ENCODE results near the gene CABCOCO1.
"Not testable (repeated sequence)": the region's sequence is repeated elsewhere in the genome, so short reads cannot be mapped to it uniquely, and the experiment has no call there.

CABCOCO1 gene

DNA sequence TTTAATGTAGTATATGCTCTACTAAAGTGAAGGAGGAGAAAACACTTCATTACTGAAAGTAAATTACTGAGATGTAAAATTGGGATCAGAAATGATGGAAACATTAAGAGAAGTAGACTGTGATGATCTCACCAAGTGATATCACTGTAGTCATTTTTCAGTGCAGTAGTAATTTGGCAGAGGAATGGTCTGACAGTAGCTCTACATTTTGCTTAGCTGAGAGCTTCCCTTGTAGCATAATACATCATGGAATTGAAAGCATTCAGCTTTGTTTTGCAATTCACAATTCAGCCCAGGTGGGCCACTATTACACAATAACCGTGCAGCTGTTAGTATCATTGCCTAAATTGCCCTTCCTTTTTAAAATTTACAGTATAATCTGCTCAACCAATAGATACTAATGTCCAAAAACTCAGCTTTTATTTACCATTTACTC lies 19.4 kb upstream of the CABCOCO1 start:
- DNase-seq: no peak

DNA sequence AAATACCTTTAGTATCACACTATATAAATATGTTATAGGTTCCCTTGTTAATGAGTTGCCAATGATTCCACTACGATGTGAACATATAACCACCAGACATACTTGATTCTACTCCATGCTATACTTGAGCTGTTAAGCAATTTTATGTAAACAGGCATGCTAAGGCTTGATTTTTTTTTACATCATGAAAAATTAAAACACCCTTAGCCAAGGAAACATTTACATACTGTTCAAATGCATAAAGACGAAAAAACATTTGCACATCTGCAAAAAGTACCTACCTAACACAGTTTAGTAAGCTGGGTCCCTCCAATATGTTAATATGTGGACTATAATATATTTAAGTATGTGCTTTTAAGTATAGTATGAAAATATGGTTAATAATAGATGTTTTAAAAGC lies 9.0 kb upstream of the CABCOCO1 start:
- DNase-seq: no peak

DNA sequence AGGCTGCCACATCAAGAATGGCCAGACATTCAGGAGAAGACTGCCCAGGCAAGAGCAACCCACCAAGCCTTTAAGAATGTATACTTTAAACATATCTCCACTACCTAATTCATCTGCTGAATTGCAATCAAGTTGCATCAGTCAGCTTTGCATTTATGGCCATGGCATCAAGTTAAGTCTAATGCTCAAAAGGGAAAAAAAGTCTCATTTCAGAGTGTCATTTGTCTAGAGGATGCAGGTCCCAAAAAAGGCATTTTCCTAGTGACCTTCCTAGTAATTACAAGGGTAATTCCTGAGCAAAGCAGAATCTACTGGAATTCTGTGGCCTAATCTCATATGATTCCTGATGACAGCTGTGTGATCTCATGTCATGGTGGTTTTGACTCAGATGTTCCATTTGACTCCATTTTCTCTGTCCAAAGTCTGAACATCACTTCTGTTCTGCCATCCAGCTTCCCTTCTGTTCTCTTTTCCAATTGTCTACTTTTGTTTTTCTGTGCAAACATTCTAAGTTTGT lies 7.3 kb upstream of the CABCOCO1 start:
- DNase-seq: no peak

DNA sequence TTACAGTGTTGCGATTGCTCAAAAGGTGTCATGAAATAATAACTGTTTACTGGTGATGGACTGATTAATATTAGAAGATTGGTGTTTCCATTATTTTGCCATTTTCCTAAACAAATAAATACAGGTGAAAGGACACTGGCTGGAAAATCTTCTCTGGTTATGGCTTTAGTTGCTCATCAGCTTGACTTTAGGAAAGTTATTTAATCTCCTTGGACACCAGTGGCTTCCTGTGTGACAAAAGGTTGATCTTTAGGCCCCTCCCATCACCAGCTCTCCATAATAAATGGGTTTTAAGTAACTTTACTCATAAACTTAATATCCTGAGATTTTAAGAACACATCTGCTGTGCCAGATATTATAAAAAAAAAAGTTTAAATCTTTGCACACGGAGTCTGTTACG lies 737 bp downstream of the CABCOCO1 start:
- DNase-seq: no peak

DNA sequence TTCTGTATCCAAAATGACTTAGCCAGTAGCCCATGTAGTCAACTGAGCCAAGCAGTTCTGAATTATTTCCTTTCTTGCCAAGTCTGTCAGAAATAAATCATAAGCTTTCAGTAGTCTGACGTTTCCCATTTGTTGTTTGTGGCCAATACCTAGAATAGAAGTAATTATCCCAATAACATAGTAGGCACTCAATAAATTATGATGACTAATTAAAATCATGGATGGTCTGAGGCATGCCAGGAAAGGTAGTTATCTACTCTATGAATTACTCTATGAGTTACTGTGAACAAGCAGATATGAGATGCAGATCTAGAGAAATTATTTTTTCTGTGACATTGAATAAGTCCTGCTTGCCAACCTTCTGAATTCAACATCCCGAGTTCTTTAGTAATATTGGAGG lies 2.3 kb downstream of the CABCOCO1 start:
- no peak for DNase-seq

DNA sequence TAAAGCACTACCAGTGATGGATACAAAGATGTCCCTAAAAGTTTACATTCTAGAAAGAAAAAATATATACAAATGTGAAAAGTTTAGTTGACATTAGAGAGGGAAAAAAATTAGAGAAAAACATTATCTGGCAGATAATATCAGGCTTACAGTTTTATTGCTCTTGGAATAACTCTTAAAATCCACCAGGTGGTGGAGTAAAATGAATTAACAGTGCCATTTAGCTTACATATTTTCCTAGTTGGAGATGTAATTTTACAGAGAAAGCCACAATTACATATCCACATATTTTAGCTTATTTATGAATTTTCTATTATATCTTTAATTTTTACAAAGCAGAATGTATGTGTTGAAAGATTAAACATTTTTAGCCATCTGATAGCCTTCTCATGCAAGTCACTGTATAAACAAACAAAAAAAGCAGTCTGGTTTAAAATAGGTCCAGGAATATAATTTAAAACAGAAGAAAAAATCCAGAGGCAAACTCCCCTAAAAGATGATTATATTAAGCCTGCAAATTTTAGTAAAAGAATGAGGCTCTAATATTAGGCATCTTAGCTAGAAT lies 6.5 kb downstream of the CABCOCO1 start:
- DNase-seq: no peak

DNA sequence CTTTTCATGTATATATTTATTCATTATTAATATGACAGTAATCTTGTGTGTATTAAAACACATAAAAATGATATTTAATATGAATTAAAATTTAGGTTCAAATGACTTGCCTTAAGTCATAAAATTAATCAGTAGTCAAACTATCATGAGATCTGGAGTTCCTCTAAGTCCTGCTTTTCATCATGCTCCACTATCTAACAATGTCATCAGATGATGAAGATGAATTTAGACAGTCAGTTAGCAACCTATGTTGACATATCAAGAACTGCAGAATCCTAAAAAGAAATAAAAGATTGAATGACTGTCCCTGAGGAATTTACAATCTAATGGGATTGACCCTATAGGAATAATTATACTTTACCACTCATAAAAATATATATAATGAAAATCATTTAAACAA lies 7.1 kb downstream of the CABCOCO1 start:
- DNase-seq: no peak

DNA sequence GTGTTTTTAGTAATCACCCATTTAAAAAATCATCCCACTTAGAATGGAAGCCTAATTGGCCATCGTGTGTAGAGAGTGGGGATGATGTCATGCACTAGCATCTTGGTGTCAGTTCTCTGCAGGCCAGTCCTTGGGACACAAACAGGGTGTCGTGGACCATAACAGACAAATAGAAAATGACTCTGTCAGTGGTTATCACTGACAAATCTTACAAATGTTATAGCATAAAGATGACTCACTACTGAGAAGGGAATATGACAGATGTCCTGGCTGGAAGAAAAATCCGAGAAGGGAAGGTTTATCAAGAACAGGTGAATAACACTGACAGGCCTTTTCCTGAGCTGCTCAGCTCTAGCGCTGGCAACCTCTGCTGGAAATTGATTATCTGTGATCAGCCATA lies 10.6 kb downstream of the CABCOCO1 start:
- DNase-seq: no peak

DNA sequence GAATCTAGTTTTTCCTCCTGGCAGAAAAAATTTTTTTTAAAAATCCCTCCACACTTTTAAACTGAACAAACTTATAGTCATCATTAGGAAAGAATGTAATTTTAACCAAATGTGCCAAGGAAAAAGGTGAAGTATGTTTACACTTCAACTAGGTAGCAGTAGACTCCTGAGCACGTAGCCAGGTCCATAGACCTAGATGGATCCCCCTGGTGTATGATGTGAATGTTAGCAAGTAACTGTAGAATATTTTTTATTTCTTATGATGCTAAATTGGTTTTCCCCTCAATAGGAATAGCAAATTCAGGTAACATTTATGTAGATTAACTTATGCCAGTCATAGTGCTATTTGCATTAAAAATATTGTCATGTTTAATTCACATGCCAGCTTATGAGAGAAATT lies 19.6 kb downstream of the CABCOCO1 start:
- DNase-seq: no peak

DNA sequence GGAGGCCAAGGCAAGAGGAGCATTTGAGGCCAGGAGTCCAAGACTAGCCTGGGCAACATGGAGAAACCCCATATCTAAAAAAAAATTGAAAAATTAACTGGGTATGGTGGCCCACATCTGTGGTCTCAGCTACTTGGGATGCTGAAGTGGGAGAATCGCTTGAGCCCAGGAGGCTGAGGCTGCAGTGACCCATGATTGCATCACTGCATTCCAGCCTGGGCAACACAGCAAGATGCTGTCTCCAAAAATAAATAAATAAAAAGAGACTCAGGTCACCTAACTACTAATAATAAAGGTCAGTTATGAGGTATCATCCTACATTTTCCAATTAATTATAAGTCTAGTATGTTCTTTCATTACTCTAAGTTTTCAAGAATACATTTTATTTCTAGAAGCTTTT lies 20.6 kb downstream of the CABCOCO1 start:
- DNase-seq: no peak

DNA sequence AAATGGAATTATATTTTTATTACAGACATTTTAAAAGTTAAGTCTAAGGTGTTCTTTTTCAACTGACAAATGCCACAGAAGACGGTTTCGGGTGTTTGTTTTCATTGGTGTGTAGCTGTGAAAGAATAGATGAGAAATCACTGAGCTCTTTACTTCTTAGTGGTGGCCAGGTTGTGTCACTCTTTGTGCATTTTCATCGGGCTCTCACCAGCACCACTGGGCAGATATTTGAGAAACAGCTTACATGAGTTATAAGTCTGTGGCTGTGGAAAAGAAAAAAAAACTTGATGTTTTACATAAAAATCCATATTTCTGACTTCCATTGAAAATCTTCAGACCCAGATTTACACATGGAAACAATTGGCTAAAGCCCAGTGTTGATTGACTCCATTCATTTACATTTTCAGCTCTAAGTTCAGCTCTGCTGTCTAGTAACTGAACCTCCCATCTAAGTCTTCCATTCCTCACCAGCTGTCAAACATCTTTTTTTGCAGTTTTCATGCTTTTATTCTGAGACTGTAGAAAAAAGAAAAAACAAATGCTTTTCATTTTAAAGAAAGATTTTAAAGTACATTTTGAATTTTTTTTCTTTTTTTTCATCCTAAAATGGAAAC lies 22.3 kb downstream of the CABCOCO1 start:
- no peak for DNase-seq

DNA sequence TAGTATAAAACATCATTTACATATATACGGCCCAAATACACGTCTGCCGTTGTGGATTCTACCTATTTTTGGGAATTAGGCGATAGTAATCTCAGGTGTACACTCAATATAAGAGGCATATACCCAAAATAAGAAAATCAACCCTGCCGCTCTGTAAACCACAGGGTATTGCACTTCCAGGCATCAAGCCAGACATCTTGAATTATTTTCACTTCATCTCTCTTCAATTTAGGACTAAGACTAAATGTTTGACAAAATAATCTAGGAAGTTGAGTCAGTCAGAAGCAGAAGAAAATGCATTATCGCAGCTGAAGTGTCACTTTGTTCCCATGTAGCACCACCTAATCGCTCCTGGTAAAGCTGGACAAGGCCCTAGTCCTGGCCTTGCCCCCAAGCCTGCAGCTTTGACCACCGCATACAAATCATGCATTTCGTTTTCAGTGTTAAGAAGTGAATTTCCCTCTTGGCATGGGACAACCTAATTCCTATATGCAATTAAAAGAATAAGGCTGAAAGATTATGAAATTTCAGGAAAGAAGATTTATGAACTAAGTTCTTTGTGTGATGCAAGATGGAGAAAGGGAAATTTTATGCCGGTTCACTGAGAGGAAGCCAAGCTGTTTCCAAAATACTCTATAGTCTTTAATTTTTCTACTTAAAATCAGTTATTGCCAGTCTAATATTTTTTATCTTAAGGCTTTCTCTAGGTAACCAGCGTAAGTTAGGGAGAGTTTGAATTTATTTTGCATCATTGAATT lies 26.0 kb downstream of the CABCOCO1 start:
- no peak for DNase-seq

DNA sequence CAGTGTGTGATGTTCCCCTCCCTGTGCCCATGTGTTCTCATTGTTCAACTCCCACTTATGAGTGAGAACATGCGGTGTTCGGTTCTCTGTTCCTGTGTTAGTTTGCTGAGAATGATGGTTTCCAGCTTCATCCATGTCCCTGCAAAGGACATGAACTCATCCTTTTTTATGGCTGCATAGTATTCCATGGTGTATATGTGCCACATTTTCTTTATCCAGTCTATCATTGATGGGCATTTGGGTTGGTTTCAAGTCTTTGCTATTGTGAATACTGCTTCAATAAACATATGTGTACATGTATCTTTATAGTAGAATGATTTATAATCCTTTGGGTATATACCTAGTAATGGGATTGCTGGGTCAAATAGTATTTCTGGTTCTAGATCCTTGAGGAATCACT lies 28.9 kb downstream of the CABCOCO1 start:
- DNase-seq: not testable (repeated sequence)

DNA sequence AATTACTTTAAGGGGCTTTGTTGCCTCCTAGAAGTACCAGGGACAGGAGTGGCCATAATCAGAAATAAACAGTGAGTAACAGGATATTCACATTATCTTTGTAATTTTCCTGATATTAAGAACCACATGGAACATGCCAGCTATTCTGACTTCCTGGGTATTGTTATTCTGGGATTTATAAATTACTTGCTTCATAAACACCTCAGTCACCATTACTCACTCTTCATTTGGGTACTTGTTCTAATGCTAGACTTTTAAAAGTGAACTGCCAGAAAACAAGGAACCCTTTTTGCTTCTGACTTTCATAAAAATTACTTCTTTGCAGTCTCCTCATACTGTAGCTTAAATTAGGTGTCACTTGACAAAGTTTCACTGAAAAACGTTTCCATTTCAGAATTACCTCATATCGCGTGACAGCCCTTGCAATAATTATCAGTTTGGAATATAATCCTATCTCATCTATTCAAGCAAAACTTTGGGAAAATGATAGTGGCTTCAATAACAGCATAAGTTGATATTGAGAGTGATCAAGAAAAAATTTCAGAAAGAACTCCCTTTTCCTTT lies 29.8 kb downstream of the CABCOCO1 start:
- no peak for DNase-seq

DNA sequence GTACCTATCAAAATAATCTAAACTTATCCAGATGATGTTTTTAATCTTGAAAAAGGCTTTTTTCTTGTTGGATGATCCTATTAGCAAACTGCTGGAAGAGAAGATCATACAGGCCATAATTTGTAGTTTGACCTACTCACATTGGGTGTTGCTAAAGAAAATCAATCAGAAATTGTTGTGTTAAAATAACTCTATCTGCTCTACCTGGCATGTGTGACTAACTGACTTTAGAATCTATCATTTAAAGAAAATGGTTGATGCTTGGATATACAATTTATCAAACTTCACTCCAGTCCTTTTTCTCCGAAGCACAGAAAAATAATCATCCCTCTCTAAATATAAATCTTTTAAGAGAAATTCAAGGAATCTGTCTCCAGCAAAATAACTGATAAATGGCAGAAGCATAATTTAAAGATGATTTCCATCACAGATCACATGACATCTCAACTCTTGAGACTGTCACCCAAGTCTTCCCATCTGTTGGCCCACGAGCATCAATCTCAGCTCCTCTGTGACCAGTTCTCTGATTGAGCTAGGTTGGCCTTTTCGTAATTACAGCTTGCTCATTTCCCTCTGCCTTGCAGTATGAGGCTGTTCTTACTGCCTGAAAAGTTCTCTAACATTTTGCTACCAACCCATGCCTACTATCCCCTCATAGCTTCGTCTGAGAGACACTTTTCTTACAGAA lies 36.4 kb downstream of the CABCOCO1 start:
- no peak for DNase-seq

DNA sequence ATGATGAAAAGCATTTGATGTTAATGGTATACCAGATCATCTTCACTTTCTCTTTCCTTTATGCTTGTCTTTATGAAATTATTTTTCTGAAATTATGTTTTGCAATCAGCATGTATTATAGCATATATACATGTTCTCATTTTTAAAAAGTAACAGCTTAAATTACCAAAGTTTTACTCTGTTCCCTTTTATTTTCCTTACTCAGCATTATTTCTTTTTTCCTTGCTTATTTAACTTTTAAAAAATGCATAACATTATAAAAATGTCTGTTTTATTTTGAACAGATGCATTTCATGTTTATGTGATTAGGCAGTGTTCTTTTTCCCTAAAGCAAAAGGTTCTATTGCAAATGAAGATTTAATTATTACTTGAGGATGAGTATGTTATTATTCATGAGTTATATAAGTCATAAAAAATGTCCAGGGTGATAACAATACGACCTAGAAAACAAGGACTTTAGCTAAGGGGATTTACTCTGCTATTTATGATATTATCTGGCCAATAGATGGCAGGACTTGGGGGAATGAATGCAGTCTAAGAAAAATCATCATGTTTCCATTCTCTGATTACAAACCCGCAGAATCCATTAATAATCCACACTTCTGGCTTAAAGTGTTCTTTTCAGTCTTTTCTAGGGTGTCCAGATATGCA lies 38.5 kb downstream of the CABCOCO1 start:
- no peak for DNase-seq

DNA sequence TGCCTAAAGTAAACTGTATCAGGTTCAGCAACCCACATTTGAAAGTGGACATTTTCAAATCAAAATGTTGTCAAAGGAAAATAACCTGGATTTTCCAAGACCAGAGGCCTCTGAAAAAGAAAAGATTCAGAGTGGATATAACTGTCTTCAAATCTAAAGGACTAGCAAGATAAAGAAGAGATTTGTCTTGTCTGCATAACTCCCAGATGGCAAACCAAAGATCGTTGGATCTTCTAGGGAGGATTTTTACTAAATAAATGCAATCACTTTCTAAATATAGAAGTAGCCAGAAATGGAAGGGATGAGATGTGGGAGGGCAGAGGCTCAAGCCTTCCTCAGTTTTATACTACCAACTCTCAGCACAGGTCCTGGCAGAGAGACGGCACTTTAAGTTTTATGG lies 39.0 kb downstream of the CABCOCO1 start:
- no peak for DNase-seq

DNA sequence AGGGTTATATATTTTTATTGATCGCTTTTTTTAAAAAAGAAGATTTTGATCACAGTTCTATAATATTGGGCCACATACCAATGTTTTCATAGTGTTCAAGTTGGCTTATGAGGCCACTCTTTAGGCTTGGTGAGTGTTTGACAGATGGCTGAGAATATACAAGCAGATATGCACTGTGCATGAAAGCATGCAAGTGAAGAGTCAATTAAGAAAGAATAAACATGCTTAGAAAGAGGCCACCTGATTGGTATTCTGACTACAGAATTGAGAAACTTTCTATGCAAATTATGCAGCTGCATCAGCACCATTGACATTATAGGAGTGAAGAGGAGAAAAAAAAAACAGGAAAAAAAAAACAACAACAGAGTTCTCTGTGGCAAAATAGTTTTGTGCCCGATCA lies 39.9 kb downstream of the CABCOCO1 start:
- DNase-seq: no peak

DNA sequence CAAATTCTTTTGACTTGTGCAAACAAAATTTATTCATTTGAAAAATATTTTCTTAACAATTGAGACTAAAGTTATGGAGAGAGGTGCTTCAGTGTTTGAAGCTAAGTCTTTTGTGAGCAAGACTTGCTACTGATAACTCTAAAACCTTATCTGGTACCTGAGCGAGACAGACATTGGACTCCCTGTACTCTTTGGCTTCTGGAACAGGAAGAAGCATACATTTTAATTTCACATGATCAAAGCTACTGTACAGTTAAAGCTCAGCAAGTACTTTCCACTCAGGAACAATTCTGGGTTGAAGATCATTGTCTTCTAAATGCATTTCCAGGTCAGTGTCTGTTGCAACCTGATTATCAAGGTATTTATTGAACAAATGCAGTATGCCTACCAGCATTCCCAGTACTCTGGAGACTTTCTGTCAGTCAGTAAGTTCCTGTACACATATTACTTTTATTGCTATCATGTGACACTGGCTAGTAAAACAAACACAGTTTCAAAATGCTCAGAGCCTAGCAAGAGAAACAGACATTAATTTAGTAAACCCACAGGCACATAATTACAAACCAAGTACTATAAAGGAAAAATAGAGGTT lies 42.4 kb downstream of the CABCOCO1 start:
- no peak for DNase-seq

DNA sequence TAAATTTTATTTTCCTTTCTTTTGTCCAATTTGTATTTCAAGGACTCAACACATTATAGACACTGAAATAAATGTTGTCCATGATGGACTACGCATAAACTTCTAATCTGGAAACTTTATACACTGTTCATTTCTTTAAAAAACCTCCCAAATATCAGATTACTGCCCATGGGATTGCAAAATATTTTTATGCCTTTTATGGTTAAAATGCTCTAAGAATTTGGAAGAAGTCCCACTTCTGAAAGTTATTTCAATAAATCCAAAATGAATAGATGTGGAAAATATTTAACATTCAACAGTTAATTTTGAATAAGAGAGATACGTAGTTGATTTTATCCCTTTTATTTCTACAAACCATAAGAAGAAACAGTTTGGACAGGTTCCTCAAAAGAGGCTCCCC lies 46.1 kb downstream of the CABCOCO1 start:
- DNase-seq: no peak

DNA sequence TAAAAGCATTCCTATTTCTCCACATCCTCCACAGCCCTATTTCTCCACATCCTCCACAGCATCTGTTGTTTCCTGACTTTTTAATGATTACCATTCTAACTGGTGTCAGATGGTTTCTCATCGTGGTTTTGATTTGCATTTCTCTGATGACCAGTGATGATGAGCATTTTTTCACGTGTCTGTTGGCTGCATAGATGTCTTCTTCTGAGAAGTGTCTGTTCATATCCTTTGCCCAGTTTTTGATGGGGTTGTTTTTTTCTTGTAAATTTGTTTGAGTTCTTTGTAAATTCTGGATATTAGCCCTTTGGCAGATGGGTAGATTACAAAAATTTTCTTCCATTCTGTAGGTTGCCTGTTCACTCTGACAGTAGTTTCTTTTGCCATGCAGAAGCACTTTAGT lies 49.4 kb downstream of the CABCOCO1 start:
- DNase-seq: not testable (repeated sequence)

DNA sequence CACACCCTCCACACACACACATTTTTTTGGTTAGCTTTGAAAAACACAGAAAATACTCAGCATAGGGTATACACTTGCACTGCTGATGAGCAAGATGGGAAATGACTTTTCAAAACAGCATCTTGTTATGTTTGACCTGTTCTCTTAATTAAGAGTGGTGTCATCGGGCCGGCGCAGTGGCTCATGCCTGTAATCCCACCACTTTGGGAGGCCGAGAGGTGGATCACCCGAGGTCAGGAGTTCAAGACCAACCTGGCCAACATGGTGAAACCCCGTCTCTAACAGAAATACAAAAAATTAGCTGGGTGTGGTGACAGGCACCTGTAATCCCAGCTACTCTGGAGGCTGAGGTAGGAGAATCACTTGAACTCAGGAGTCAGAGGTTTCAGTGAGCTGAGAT lies 56.7 kb downstream of the CABCOCO1 start:
- not testable (repeated sequence) for DNase-seq
